PC-9 (cell line): ENCODE data around the gene GRP.

ENCODE experiments used
- EZH2 ChIP-seq: fragments of 200-600 bp; sonication (generic); IDR thresholded peaks from 2 replicates; pipeline ENCODE4 v1.8.0; 2017; ENCODE audit warnings: antibody characterized with exemption, low read depth
- TF ChIP-seq, protein P1 (sequence below): fragments of 200-600 bp; sonication (generic); conservative IDR thresholded peaks from 2 replicates; pipeline ENCODE4 v1.6.1; 2017; ENCODE audit warnings: mixed run types, antibody characterized with exemption, mild to moderate bottlenecking, moderate library complexity

DNA sequence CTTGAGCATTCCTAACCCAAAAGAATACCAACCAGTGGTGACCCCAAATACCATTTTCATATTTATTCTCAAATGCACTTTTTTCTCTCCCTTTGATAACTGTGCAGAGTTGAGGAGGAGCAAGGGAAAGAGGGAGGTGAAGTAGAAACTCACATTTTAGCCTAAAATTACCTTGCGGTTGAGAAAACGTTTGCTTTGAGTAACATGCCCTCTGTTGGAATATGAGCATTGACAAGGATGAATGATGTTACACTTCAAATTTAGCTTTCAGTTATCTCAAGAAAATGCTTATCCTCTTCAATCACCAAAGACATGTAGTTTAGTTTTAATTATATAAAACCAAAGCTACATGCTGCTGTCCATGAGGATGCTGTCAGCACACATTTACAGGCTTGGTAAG, 2.4 kb downstream of the GRP start:
- TF ChIP-seq EZH2 = no peak
- TF ChIP-seq, protein P1, sequence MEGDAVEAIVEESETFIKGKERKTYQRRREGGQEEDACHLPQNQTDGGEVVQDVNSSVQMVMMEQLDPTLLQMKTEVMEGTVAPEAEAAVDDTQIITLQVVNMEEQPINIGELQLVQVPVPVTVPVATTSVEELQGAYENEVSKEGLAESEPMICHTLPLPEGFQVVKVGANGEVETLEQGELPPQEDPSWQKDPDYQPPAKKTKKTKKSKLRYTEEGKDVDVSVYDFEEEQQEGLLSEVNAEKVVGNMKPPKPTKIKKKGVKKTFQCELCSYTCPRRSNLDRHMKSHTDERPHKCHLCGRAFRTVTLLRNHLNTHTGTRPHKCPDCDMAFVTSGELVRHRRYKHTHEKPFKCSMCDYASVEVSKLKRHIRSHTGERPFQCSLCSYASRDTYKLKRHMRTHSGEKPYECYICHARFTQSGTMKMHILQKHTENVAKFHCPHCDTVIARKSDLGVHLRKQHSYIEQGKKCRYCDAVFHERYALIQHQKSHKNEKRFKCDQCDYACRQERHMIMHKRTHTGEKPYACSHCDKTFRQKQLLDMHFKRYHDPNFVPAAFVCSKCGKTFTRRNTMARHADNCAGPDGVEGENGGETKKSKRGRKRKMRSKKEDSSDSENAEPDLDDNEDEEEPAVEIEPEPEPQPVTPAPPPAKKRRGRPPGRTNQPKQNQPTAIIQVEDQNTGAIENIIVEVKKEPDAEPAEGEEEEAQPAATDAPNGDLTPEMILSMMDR = no peak
